K562 (cell line): ENCODE results near the gene CLEC18A. TPM values are rescaled to one million over a fixed set of nuclear protein-coding genes. Genes with fewer than 3 reads are reported as not detected.

Experiments used
- ATAC-seq: fragments of 200-7000 bp; cut with Tn5 transposase; 3 replicates; pipeline ENCODE4 v1.9.1; 2020; ENCODE audit warnings: moderate library complexity
- BruUV-seq: library from RNA; stranded (reverse); fragments of 400-500 nt; replicated peaks from 2 replicates; lab custom pipeline; 2021; lab: Mats Ljungman, UMichigan
- CTCF ChIA-PET: fragments of 300-600 bp; formaldehyde crosslinking; extraction: SDS; loops from one replicate; lab custom pipeline; 2021; ENCODE audit warnings: low intra/inter-chr PET ratio; lab: Yijun Ruan, JAX
- POLR2A ChIA-PET: fragments of 300-600, 350-650 bp; sonication (Branson Sonifier 250); formaldehyde crosslinking; extraction: SDS; loops from one replicate; lab custom pipeline; 2021; ENCODE audit warnings: antibody characterized with exemption, inconsistent platforms; lab: Yijun Ruan, JAX
- DNase-seq, 4 experiments: peaks; one replicate each; pipeline versions ENCODE4 v3.0.0 to v3.0.0-alpha.2; 2011 to 2018; ENCODE audit warnings: low spot score in 3 of 4, mixed read lengths in 3 of 4; ENCODE audit errors: extremely low read depth in 1 of 4
- FAIRE-seq: peaks from 2 replicates; lab custom pipeline; 2011; peaks lifted over from hg19 to GRCh38; lab: Jason Lieb, UNC
- H2AFZ ChIP-seq: 2 replicates; pipeline ENCODE4 v1.6.0; 2011; ENCODE audit warnings: low read depth, low read length, control low read depth, inconsistent platforms
- H3K27ac ChIP-seq: fragments of 200-600 bp; 3 replicates; pipeline ENCODE4 v1.8.0; 2011; ENCODE audit warnings: low read depth, mild to moderate bottlenecking, control low read depth, inconsistent platforms, low read length, moderate library complexity, mixed read lengths; ENCODE audit errors: extremely low read depth
- H3K27me3 ChIP-seq, 2 experiments: fragments of 300-600 bp in 1 of 2; 2 replicates in 1 of 2; 3 replicates in 1 of 2; pipeline versions ENCODE4 v1.6.0 to v1.8.0; 2011; ENCODE audit warnings: inconsistent platforms in 2 of 2, low read length in 2 of 2, mild to moderate bottlenecking in 1 of 2, mixed read lengths in 1 of 2, moderate library complexity in 1 of 2; ENCODE audit not compliant: control insufficient read depth in 2 of 2, insufficient read depth in 2 of 2
- H3K36me3 ChIP-seq: fragments of 300-600 bp; 3 replicates; pipeline ENCODE4 v1.8.0; 2011; ENCODE audit warnings: mild to moderate bottlenecking, low read length, inconsistent platforms; ENCODE audit not compliant: control insufficient read depth, insufficient read depth
- H3K4me1 ChIP-seq, 2 experiments: fragments of 200-600 bp in 1 of 2; replicated peaks in 1 of 2; 2 replicates in 1 of 2; 3 replicates in 1 of 2; pipeline versions ENCODE4 v1.5.1 to v1.8.0; 2011; ENCODE audit warnings: inconsistent platforms in 2 of 2, low read length in 2 of 2, mild to moderate bottlenecking in 1 of 2, mixed read lengths in 1 of 2, moderate library complexity in 1 of 2; ENCODE audit not compliant: control insufficient read depth in 2 of 2, insufficient read depth in 2 of 2
- H3K4me2 ChIP-seq: 2 replicates; pipeline ENCODE4 v1.6.1; 2011; ENCODE audit warnings: low read length, control low read depth, inconsistent platforms, mixed read lengths; ENCODE audit not compliant: insufficient read depth
- H3K4me3 ChIP-seq: fragments of 200-600 bp; sonication (generic), shearing (Covaris generic); 2 replicates; pipeline ENCODE4 v1.5.1; 2016; ENCODE audit warnings: control low read depth, inconsistent platforms
- H3K79me2 ChIP-seq: fragments of 200-600 bp; 3 replicates; pipeline ENCODE4 v1.8.0; 2011; ENCODE audit warnings: low read length, inconsistent platforms; ENCODE audit not compliant: control insufficient read depth, insufficient read depth
- H3K9ac ChIP-seq, 2 experiments: 2 replicates each; pipeline versions ENCODE4 v1.6.0 to v1.6.1; 2011; ENCODE audit warnings: low read depth in 2 of 2, low read length in 2 of 2, control low read depth in 1 of 2, inconsistent platforms in 1 of 2, mild to moderate bottlenecking in 1 of 2, mixed read lengths in 1 of 2; ENCODE audit not compliant: insufficient read depth in 1 of 2
- H3K9me1 ChIP-seq: one replicate; pipeline ENCODE4 v1.6.0; 2011; ENCODE audit warnings: inconsistent platforms, mild to moderate bottlenecking, low read length, moderate library complexity; ENCODE audit not compliant: control insufficient read depth, insufficient read depth
- H3K9me3 ChIP-seq: replicated peaks from 2 replicates; pipeline ENCODE4 v1.5.1; 2011; ENCODE audit warnings: low read depth, low read length, inconsistent platforms; ENCODE audit not compliant: control insufficient read depth, insufficient read depth
- H4K20me1 ChIP-seq: replicated peaks from 2 replicates; pipeline ENCODE4 v1.6.1; 2011; ENCODE audit warnings: low read length, inconsistent platforms, mixed read lengths; ENCODE audit not compliant: control insufficient read depth, insufficient read depth
- CBX5 ChIP-seq: IDR thresholded peaks from 2 replicates; pipeline ENCODE4 v1.6.1; 2014; ENCODE audit warnings: low read depth, borderline replicate concordance
- MECOM ChIP-seq: fragments of 250-450 bp; sonication (Bioruptor Pico); IDR thresholded peaks from 2 replicates; pipeline ENCODE4 v1.8.0; 2022; ENCODE audit warnings: inconsistent platforms
- WGBS: fragments of 100-300 bp; shearing (Covaris generic); methylation state at CpG from one replicate; pipeline ENCODE4 v1.1.6; 2016; ENCODE audit warnings: low coverage, mixed read lengths; ENCODE audit not compliant: insufficient coverage; ENCODE audit errors: missing lambda C conversion rate; 5-methylcytosine and 5-hydroxymethylcytosine counted together
- in situ Hi-C: fragments of 300-500 bp; cut with MboI; formaldehyde crosslinking; loops from 4 replicates; pipeline ENCODE4 v1.15.0; 2018; ENCODE audit warnings: inconsistent platforms, mixed read lengths
- intact Hi-C: fragments of 100-400 bp; cut with micrococcal nuclease; formaldehyde crosslinking; loops from 2 replicates; pipeline ENCODE4 v1.14.2; 2022
- polyA plus RNA-seq, 8 experiments: library from polyadenylated mRNA; depleted of rRNA in 4 of 8; stranded (reverse) in 5 of 8; unstranded in 3 of 8; fragments of >200 nt; fragmentation: Nextera tagmentation in 2 of 8; fragmentation: Illumina TruSeq in 1 of 8; extraction: Ambion mirVana in 2 of 8; extraction: Trizol in 1 of 8; gene quantifications; 2 replicates each; pipeline versions ENCODE4 v1.2.1 to v1.2.3, GENCODE V29; 2011 to 2014; ENCODE audit warnings: inconsistent platforms in 1 of 8, missing spikeins in 1 of 8
- total RNA-seq, 7 experiments: library from RNA; depleted of rRNA in 6 of 7; stranded (reverse); fragments of >200 nt in 6 of 7; fragmentation: Illumina TruSeq in 2 of 7; extraction: Trizol in 2 of 7; gene quantifications; 2 replicates each; pipeline versions ENCODE4 v1.2.1 to v1.2.3, GENCODE V29; 2011 to 2021; ENCODE audit warnings: low replicate concordance in 1 of 7
- TF ChIP-seq, protein P1 (sequence below), 2 experiments: fragments of 450-650 bp in 1 of 2; sonication (generic) in 1 of 2; formaldehyde crosslinking in 1 of 2; IDR thresholded peaks in 1 of 2; conservative IDR thresholded peaks in 1 of 2; 2 replicates each; pipeline versions ENCODE4 v1.6.1 to v1.8.1; 2016 to 2023; ENCODE audit warnings: mild to moderate bottlenecking in 2 of 2, moderate library complexity in 2 of 2, inconsistent platforms in 1 of 2, missing genetic modification reagents in 1 of 2
- TF ChIP-seq, protein P2 (sequence below), 2 experiments: fragments of 450-650 bp in 1 of 2; sonication (generic) in 1 of 2; formaldehyde crosslinking in 1 of 2; IDR thresholded peaks; 2 replicates each; pipeline versions ENCODE4 v1.7.1 to v1.9.0; 2016 to 2022; ENCODE audit warnings: inconsistent platforms in 1 of 2, mild to moderate bottlenecking in 1 of 2, missing genetic modification reagents in 1 of 2

CLEC18A gene
- total and polyA plus RNA-seq, 9 of the 15 experiments (the other 6 are each of a cell fraction or from before 2014, with no cell fraction given) = 0.08 to 0.33 (median 0.23) TPM; not detected in 2

DNA sequence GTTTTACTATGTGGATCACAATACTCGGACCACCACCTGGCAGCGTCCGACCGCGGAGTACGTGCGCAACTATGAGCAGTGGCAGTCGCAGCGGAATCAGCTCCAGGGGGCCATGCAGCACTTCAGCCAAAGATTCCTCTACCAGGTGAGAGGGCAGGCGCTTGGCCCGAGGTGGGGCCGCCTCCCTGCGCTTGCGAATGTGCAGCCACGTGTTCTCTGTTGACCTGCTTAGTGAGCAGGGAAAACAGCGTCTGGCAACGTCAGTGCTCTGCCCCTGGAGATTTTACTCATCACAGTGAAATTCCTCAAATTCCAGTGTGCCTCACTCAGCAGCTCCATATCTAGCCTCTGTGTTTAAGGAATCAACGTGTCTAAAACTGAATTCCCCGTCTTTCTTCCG is 33.4 kb upstream of the CLEC18A start:
- no peak overlapping the region for H3K27ac ChIP-seq
- DNase-seq (no peak), ATAC-seq (no peak), FAIRE-seq (no peak)
- CTCF ChIA-PET = no interaction called here
- no peaks in the 10 kb centered on the region for H3K9me1 ChIP-seq
- no peaks in the 10 kb centered on the region for H3K9me3 ChIP-seq
- no peaks in the 10 kb centered on the region for H3K79me2 ChIP-seq
- POLR2A ChIA-PET = interaction anchor here (0.6 to 1.4 kb wide), 3 partner anchors 13 to 605 kb away, joined by 3 to 5 read pairs (median 4); no protein-coding TSS in a partner anchor
- no peaks in the 10 kb centered on the region for H3K4me1 ChIP-seq
- H2AFZ ChIP-seq = no peak overlapping the region
- no TSS peak for BruUV-seq
- no peak overlapping the region for H3K4me3 ChIP-seq
- no peaks in the 10 kb centered on the region for H4K20me1 ChIP-seq
- in situ Hi-C loops = no loop called here
- no peaks in the 10 kb centered on the region for H3K27me3 ChIP-seq
- H3K9ac ChIP-seq = no peak overlapping the region
- WGBS = 82% methylated on average over 18 of the region's 20 CpGs
- intact Hi-C loops = no loop called here
- no peak overlapping the region for H3K4me2 ChIP-seq
- no peaks in the 10 kb centered on the region for H3K36me3 ChIP-seq
- TF ChIP-seq CBX5 (no peak), MECOM (no peak)
- TF ChIP-seq, protein P1, sequence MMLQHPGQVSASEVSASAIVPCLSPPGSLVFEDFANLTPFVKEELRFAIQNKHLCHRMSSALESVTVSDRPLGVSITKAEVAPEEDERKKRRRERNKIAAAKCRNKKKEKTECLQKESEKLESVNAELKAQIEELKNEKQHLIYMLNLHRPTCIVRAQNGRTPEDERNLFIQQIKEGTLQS (IDR thresholded peaks at IDR 0.05) = no peak
- TF ChIP-seq, protein P1 (CRISPR knock-in tag; conservative IDR thresholded peaks at IDR 0.05) = no peak

DNA sequence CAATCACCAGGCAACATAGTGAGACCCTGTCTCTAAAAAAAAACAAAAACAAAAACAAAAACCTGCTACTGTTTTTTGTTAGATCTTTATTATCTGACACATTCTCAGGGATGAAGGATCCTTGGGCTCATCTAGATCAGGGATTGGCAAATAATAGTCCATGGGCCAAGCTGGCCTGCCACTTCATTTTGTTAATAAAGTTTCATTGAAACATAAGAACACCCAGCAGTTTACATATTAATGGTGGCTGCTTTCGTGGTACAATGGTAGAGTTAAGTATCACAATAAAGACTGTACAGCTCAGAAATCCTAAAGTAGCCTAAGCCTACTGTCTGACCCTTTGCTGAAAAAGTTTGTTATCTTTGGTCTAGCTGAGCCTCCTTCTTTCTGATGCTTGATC is 32.9 kb upstream of the CLEC18A start:
- Histone ChIP-seq H2AFZ (no peak overlapping the region), H3K9ac (no peak overlapping the region)
- BruUV-seq = no TSS peak
- TF ChIP-seq, protein P2, sequence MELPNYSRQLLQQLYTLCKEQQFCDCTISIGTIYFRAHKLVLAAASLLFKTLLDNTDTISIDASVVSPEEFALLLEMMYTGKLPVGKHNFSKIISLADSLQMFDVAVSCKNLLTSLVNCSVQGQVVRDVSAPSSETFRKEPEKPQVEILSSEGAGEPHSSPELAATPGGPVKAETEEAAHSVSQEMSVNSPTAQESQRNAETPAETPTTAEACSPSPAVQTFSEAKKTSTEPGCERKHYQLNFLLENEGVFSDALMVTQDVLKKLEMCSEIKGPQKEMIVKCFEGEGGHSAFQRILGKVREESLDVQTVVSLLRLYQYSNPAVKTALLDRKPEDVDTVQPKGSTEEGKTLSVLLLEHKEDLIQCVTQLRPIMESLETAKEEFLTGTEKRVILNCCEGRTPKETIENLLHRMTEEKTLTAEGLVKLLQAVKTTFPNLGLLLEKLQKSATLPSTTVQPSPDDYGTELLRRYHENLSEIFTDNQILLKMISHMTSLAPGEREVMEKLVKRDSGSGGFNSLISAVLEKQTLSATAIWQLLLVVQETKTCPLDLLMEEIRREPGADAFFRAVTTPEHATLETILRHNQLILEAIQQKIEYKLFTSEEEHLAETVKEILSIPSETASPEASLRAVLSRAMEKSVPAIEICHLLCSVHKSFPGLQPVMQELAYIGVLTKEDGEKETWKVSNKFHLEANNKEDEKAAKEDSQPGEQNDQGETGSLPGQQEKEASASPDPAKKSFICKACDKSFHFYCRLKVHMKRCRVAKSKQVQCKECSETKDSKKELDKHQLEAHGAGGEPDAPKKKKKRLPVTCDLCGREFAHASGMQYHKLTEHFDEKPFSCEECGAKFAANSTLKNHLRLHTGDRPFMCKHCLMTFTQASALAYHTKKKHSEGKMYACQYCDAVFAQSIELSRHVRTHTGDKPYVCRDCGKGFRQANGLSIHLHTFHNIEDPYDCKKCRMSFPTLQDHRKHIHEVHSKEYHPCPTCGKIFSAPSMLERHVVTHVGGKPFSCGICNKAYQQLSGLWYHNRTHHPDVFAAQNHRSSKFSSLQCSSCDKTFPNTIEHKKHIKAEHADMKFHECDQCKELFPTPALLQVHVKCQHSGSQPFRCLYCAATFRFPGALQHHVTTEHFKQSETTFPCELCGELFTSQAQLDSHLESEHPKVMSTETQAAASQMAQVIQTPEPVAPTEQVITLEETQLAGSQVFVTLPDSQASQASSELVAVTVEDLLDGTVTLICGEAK (IDR thresholded peaks at IDR 0.05) = peak; percentile 85
- TF ChIP-seq, protein P2 (CRISPR knock-in tag; IDR thresholded peaks at IDR 0.05) = peak; percentile 62; the same call in 1 of the 2 replicates

More for the DNA sequence above, 32.9 kb upstream of the CLEC18A start:
- Histone ChIP-seq H3K4me1 (no peaks in the 10 kb centered on the region), H3K4me2 (no peak overlapping the region), H3K27me3 (no peaks in the 10 kb centered on the region), H3K9me3 (no peaks in the 10 kb centered on the region), H3K79me2 (no peaks in the 10 kb centered on the region), H3K4me3 (no peak overlapping the region), H3K9me1 (no peaks in the 10 kb centered on the region), H3K27ac (no peak overlapping the region), H3K36me3 (no peaks in the 10 kb centered on the region), H4K20me1 (no peaks in the 10 kb centered on the region)
- intact Hi-C loops = no loop called here
- CTCF ChIA-PET = no interaction called here
- ATAC-seq (no peak), DNase-seq (no peak), FAIRE-seq (no peak)
- POLR2A ChIA-PET = interaction anchor here (1.4 kb wide), 1 partner anchor 14 kb away, joined by 4 read pairs; no protein-coding TSS in a partner anchor
- in situ Hi-C loops = no loop called here
- WGBS = 88% methylated on average over 1 of the region's 1 CpG
